22Rv1 (cell line): Measurements from ENCODE around the gene DHTKD1.

Experiments
- CTCF ChIP-seq: fragments of 450-650 bp; IDR thresholded peaks from 2 replicates; pipeline ENCODE4 v1.5.1; 2017; ENCODE audit warnings: mild to moderate bottlenecking
- ZFX ChIP-seq: fragments of 450-650 bp; IDR thresholded peaks from 2 replicates; pipeline ENCODE4 v1.6.1; 2017; ENCODE audit warnings: antibody characterized with exemption, borderline replicate concordance

DNA sequence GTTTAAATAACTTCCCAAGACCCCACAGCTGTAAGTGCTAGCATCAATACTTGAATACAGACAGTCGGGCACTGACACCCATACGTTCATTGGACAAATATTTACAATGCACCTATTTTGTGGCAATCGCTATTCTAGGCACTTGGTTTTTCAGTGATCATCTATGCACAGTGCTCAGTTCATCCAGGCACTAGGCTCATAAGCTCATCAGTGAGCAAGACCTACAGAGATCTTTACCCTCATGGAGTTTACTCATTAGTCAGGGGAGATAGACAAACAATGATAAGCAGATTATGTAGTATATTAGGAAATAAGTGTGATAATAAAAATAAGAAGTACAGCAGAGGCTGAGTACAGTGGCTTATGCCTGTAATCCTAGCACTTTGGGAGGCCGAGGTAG, 7.6 kb upstream of the DHTKD1 start:
- TF ChIP-seq CTCF (no peak), ZFX (no peak)
